Keratinocyte (primary cell): Measurements from ENCODE around the gene CCR6. TPM values are rescaled to one million over a fixed set of nuclear protein-coding genes. Genes with fewer than 3 reads are reported as not detected.

ENCODE experiments used
- DNase-seq: peaks from one replicate; pipeline ENCODE4 v3.0.0-alpha.2; 2011; ENCODE audit warnings: low read depth, missing footprints, low spot score
- FAIRE-seq: peaks from 2 replicates; lab custom pipeline; 2011; peaks lifted over from hg19 to GRCh38; lab: Jason Lieb, UNC
- H2AFZ ChIP-seq: 2 replicates; pipeline ENCODE4 v1.6.0; 2012; ENCODE audit warnings: low read length, control low read depth, inconsistent platforms; ENCODE audit not compliant: control insufficient read depth
- H3K27ac ChIP-seq: 2 replicates; pipeline ENCODE4 v1.5.1; 2011; ENCODE audit warnings: low read length; ENCODE audit not compliant: control insufficient read depth, insufficient read depth
- H3K27me3 ChIP-seq: 3 replicates; pipeline ENCODE4 v1.6.0; 2011; ENCODE audit warnings: low read length; ENCODE audit not compliant: control insufficient read depth, insufficient read depth; ENCODE audit errors: extremely low read depth
- H3K36me3 ChIP-seq, 2 experiments: 2 replicates in 1 of 2; 3 replicates in 1 of 2; pipeline ENCODE4 v1.5.1; 2011; ENCODE audit warnings: low read length in 2 of 2, mild to moderate bottlenecking in 1 of 2; ENCODE audit not compliant: control insufficient read depth in 2 of 2, insufficient read depth in 2 of 2; ENCODE audit errors: extremely low read depth in 1 of 2
- H3K4me1 ChIP-seq: 3 replicates; pipeline ENCODE4 v1.5.1; 2011; ENCODE audit warnings: low read length; ENCODE audit not compliant: control insufficient read depth, insufficient read depth; ENCODE audit errors: extremely low read depth
- H3K4me2 ChIP-seq: 3 replicates; pipeline ENCODE4 v1.6.0; 2011; ENCODE audit warnings: low read depth, low read length; ENCODE audit not compliant: control insufficient read depth, insufficient read depth; ENCODE audit errors: extremely low read depth
- H3K4me3 ChIP-seq, 3 experiments: fragments of 200-600 bp in 1 of 3; sonication (generic) in 1 of 3; 2 replicates in 2 of 3; 3 replicates in 1 of 3; pipeline ENCODE4 v1.5.1; 2011 to 2016; ENCODE audit warnings: low read length in 3 of 3, mild to moderate bottlenecking in 3 of 3, control low read depth in 2 of 3, inconsistent platforms in 1 of 3, low read depth in 1 of 3, mixed read lengths in 1 of 3, mixed run types in 1 of 3, moderate library complexity in 1 of 3; ENCODE audit not compliant: control insufficient read depth in 2 of 3, insufficient read depth in 2 of 3; ENCODE audit errors: extremely low read depth in 1 of 3
- H3K79me2 ChIP-seq: 2 replicates; pipeline ENCODE4 v1.6.0; 2012; ENCODE audit warnings: low read length; ENCODE audit not compliant: control insufficient read depth, insufficient read depth
- H3K9ac ChIP-seq: 3 replicates; pipeline ENCODE4 v1.6.0; 2011; ENCODE audit warnings: low read length; ENCODE audit not compliant: control insufficient read depth, insufficient read depth; ENCODE audit errors: extremely low read depth
- H3K9me1 ChIP-seq: 3 replicates; pipeline ENCODE4 v1.6.0; 2011; ENCODE audit warnings: low read length; ENCODE audit not compliant: control insufficient read depth, insufficient read depth; ENCODE audit errors: extremely low read depth
- H3K9me3 ChIP-seq: 2 replicates; pipeline ENCODE4 v1.5.1; 2012; ENCODE audit warnings: low read depth, low read length; ENCODE audit not compliant: control insufficient read depth
- H4K20me1 ChIP-seq: 3 replicates; pipeline ENCODE4 v1.6.0; 2011; ENCODE audit warnings: low read length; ENCODE audit not compliant: control insufficient read depth, insufficient read depth; ENCODE audit errors: extremely low read depth
- CTCF ChIP-seq, 3 experiments: IDR thresholded peaks in 1 of 3; conservative IDR thresholded peaks in 1 of 3; optimal IDR thresholded peaks in 1 of 3; 2 replicates in 2 of 3; 3 replicates in 1 of 3; pipeline versions ENCODE3 to v1.5.1; 2011; ENCODE audit warnings: low read length in 3 of 3, mild to moderate bottlenecking in 3 of 3, moderate library complexity in 2 of 3, control low read depth in 1 of 3, inconsistent platforms in 1 of 3; ENCODE audit not compliant: insufficient read depth in 2 of 3; ENCODE audit errors: extremely low read depth in 1 of 3
- EZH2 ChIP-seq: IDR thresholded peaks from one replicate; pipeline ENCODE4 v1.6.1; 2012; ENCODE audit warnings: inconsistent platforms, mild to moderate bottlenecking, low read length, moderate library complexity
- dilution Hi-C: fragments of 300-500 bp; cut with MboI; formaldehyde crosslinking; loops from one replicate; pipeline ENCODE4 v1.7.0; 2020; ENCODE audit warnings: low sequenced_read_pairs; ENCODE audit not compliant: extremely low pct_ligation_motif_present
- polyA plus RNA-seq, 5 experiments: library from polyadenylated mRNA; depleted of rRNA in 3 of 5; stranded (reverse) in 3 of 5; stranded (forward) in 1 of 5; unstranded in 1 of 5; fragments of >200 nt; gene quantifications; 1 replicate in 1 of 5; 2 replicates in 3 of 5; 3 replicates in 1 of 5; pipeline versions ENCODE4 v1.2.1 to v1.2.3, GENCODE V29; 2011 to 2012; ENCODE audit warnings: missing spikeins in 2 of 5, low read depth in 1 of 5, low replicate concordance in 1 of 5

CCR6 gene
- polyA plus RNA-seq, 1 donor (not counting 4 experiments of a cell fraction or from before 2014, with no cell fraction given): not detected

GRCh38 chr6:167077241-167077932, 45.5 kb upstream of the CCR6 start:
- H3K4me3 ChIP-seq: no peak overlapping the region
- dilution Hi-C loops: no loop called here
- no peaks in the 10 kb centered on the region for H4K20me1 ChIP-seq
- no peaks in the 10 kb centered on the region for H3K4me1 ChIP-seq
- no peaks in the 10 kb centered on the region for H3K9me1 ChIP-seq
- TF ChIP-seq CTCF (optimal IDR thresholded peaks at IDR 0.05 in 1 of 3, IDR thresholded peaks at IDR 0.05 in 1 of 3, conservative IDR thresholded peaks at IDR 0.05 in 1 of 3; ENCODE audit: extremely low read depth in 1 of 3, insufficient read depth in 2 of 3, low read length in 3 of 3): no peak
- no peak for TF ChIP-seq EZH2
- no peak overlapping the region for H2AFZ ChIP-seq
- no peak overlapping the region for H3K9ac ChIP-seq
- FAIRE-seq (no peak), DNase-seq (no peak)
- H3K27ac ChIP-seq: no peak overlapping the region
- H3K36me3 ChIP-seq: no peaks in the 10 kb centered on the region
- H3K4me2 ChIP-seq: no peak overlapping the region
- H3K9me3 ChIP-seq: no peaks in the 10 kb centered on the region
- peaks cover 3% of the 10 kb centered on the region for H3K27me3 ChIP-seq
- H3K79me2 ChIP-seq: no peaks in the 10 kb centered on the region

GRCh38 chr6:167078745-167079144, 44.2 kb upstream of the CCR6 start:
- dilution Hi-C loops: no loop called here
- Histone ChIP-seq H3K79me2 (no peaks in the 10 kb centered on the region), H4K20me1 (no peaks in the 10 kb centered on the region), H3K36me3 (no peaks in the 10 kb centered on the region), H3K27ac (no peak overlapping the region), H3K4me1 (no peaks in the 10 kb centered on the region), H2AFZ (no peak overlapping the region), H3K9ac (no peak overlapping the region), H3K27me3 (peaks cover 3% of the 10 kb centered on the region), H3K4me2 (no peak overlapping the region), H3K9me3 (no peaks in the 10 kb centered on the region), H3K4me3 (no peak overlapping the region), H3K9me1 (no peaks in the 10 kb centered on the region)
- FAIRE-seq (no peak), DNase-seq (no peak)
- no peak for TF ChIP-seq CTCF (optimal IDR thresholded peaks at IDR 0.05 in 1 of 3, IDR thresholded peaks at IDR 0.05 in 1 of 3, conservative IDR thresholded peaks at IDR 0.05 in 1 of 3; ENCODE audit: extremely low read depth in 1 of 3, insufficient read depth in 2 of 3, low read length in 3 of 3)
- no peak for TF ChIP-seq EZH2
